ENCODE measurements around the gene RCN1.
"Not testable (repeated sequence)": the region's sequence is repeated elsewhere in the genome, so short reads cannot be mapped to it uniquely, and the experiment has no call there.

RCN1 gene

DNA sequence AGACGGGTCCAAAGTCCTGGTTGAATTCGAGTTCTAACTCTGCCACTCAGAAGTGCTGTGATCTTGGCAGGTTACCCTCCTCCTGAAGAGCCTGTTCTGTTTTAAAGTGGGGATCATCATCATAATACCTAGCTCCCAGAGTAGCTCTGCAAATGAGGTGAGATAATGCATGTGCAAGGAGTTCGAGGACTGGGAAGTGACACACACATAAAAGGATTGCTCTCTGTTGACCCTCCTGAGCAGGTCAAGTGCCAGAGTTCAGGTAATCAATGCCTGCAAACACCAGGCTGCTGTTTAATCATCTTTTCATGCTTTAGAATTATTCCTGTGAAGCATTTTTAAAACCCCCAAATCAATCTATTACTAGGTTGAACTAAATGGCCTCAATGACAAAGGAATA, 19.9 kb downstream of the RCN1 start:
- TF ChIP-seq, protein P1, sequence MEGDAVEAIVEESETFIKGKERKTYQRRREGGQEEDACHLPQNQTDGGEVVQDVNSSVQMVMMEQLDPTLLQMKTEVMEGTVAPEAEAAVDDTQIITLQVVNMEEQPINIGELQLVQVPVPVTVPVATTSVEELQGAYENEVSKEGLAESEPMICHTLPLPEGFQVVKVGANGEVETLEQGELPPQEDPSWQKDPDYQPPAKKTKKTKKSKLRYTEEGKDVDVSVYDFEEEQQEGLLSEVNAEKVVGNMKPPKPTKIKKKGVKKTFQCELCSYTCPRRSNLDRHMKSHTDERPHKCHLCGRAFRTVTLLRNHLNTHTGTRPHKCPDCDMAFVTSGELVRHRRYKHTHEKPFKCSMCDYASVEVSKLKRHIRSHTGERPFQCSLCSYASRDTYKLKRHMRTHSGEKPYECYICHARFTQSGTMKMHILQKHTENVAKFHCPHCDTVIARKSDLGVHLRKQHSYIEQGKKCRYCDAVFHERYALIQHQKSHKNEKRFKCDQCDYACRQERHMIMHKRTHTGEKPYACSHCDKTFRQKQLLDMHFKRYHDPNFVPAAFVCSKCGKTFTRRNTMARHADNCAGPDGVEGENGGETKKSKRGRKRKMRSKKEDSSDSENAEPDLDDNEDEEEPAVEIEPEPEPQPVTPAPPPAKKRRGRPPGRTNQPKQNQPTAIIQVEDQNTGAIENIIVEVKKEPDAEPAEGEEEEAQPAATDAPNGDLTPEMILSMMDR (IDR thresholded peaks at IDR 0.05; ENCODE audit: low read depth, low read length) = no peak
- no peak overlapping the region for H3K4me3 ChIP-seq (ENCODE audit: low read depth, low read length)

DNA sequence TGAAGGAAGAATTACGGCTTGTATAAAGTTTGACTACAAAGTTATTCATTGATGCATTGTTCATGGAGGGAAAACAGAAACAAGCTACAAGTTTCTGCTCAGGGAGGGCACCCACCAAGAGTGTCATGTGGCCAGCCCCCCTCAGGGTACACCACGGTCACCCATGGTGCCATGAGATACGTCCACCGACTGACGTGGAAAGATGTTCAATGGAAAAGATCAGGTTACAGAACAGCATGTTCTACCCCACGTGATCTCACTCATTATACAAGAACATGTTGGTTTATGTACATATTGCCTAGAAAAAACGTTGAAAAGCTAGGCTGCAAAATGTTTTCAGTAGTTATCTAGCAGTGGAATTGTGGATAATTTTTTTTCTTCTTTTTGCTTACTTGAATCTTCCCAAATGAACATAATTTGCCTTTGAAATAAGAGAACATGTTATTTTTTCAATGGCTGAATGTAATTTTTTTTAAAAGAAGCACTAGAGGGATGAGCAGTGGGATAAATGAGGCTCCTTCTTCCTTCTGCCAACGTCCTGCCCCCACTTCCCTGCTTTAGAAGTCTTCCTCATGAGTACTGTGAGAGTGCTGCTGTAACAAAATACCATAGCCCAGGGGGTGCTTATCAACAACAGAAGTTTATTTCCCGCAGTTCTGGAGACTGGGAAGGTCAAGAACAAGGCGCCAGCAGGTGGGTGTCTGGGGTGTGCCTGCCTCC, 22.5 kb downstream of the RCN1 start:
- TF ChIP-seq, protein P1 (IDR thresholded peaks at IDR 0.05; ENCODE audit: low read depth, low read length) = no peak
- H3K4me3 ChIP-seq (ENCODE audit: low read depth, low read length) = no peak overlapping the region

- H3K4me3 ChIP-seq (ENCODE audit: low read depth, low read length) = no peak overlapping the region
- TF ChIP-seq, protein P1 (IDR thresholded peaks at IDR 0.05; ENCODE audit: low read depth, low read length) = no peak
Observed at GRCh38 chr11:32113920-32114203, 23.0 kb downstream of the RCN1 start.

DNA sequence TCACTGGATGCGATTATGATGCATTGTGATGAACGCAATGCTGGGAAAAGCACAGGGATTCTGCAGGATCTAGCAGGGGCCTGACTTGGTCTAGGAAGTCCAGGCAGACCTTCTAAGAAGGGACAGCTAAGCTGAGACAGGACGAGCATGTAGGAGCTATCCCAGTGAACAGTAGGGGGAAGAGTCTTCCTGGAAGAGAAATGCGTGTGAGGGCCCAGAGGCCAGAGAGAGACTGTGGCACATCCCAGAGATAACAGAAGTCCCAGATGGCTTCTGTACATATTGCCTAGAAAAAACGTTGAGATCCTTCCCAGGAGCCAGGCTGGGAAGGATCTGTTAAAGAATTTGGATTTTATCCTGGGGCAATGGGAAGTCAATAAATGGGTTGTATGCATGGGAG, 24.6 kb downstream of the RCN1 start:
- TF ChIP-seq, protein P1 (IDR thresholded peaks at IDR 0.05; ENCODE audit: low read depth, low read length) = no peak
- no peak overlapping the region for H3K4me3 ChIP-seq (ENCODE audit: low read depth, low read length)

DNA sequence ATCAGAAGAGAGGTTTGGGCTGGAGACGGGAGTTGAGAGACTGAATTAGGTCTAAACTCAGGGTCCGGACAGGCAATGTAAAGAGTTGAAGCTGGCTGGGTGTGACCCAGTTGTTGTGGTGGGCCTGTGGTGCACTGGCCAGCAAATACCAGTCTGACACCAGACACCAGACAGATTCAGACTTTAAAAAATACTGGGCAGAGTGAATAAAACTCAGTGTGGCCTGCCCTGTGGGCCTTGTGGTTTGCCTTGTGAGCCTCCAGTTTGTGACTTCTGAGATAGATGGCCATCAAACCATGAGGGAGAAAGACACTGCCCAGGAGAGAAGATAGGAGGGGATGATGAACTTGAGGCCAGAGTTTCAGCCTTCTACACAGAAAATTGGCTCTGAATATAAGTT, 25.8 kb downstream of the RCN1 start:
- H3K4me3 ChIP-seq (ENCODE audit: low read depth, low read length) = no peak overlapping the region
- TF ChIP-seq, protein P1 (IDR thresholded peaks at IDR 0.05; ENCODE audit: low read depth, low read length) = no peak

DNA sequence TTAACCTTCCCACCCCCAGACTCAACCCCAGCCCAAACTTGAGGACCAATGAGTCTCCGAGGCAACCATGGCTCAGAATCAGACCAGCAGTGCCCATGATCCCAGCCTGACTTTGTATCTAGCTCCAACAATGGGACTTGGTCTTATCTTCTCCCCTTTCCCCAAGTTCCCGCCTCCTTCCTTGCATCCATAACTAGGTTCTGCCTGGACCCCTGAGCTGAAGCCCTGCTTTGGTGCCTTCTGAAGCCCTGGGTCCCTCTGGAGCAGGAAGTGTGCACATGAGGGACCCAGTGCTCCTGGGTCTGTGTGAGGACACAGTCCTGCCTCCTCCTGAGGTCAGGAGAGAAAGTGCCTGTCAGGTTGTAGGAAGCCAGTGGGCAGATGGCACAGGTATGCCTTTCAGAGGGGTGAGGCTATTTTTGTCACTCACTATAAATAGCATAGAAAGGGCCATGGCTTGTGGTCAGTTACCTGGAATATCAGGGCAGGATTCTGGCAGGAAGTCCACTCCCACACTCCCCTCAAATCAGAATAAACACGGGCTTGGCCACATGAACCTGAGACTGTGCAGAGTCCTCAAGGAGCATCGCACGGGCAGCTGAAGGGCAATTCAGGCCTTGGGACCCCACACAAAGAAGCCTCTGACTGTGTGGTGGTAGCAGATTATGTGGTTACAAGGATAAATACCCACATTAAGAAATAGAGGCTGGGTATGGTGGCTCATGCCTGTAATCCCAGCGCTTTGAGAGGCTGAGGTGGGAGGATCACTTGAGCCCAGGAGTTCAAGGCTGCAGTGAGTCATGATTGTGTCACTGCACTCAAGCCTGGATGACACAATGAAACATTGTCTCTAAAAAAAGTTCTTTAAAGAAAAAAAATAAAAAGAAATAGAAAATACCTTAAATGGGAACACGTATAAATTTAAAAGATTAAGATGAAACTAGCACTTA, 27.4 kb downstream of the RCN1 start:
- no peak overlapping the region for H3K4me3 ChIP-seq (ENCODE audit: low read depth, low read length)
- TF ChIP-seq, protein P1 (IDR thresholded peaks at IDR 0.05; ENCODE audit: low read depth, low read length) = no peak

GRCh38 chr11:32119139-32119538, 28.3 kb downstream of the RCN1 start:
- H3K4me3 ChIP-seq (ENCODE audit: low read depth, low read length) = not testable (repeated sequence)
